Type B pancreatic cell (in vitro differentiated cells): ENCODE results near the gene CNN3. TPM values are rescaled to one million over a fixed set of nuclear protein-coding genes. Genes with fewer than 3 reads are reported as not detected.

ENCODE experiments used
- DNase-seq: peaks from one replicate; pipeline ENCODE4 v3.0.0; 2021; ENCODE audit warnings: mixed read lengths; ENCODE audit not compliant: unreplicated experiment; ENCODE audit errors: extremely low spot score
- H3K27ac Mint-ChIP-seq: 2 replicates; pipeline ENCODE4 v1.8.0; 2021; ENCODE audit warnings: mild to moderate bottlenecking, mixed read lengths
- H3K27me3 Mint-ChIP-seq: 2 replicates; pipeline ENCODE4 v1.8.0; 2021; ENCODE audit warnings: mixed read lengths
- H3K36me3 Mint-ChIP-seq: 2 replicates; pipeline ENCODE4 v1.8.0; 2021; ENCODE audit warnings: mixed read lengths
- H3K4me1 Mint-ChIP-seq: one replicate; pipeline ENCODE4 v1.8.0; 2021; ENCODE audit warnings: mixed read lengths; ENCODE audit not compliant: unreplicated experiment
- H3K4me3 Mint-ChIP-seq: 2 replicates; pipeline ENCODE4 v1.8.0; 2021; ENCODE audit warnings: mild to moderate bottlenecking, mixed read lengths
- H3K9me3 Mint-ChIP-seq: 2 replicates; pipeline ENCODE4 v1.8.0; 2021; ENCODE audit warnings: mixed read lengths
- total RNA-seq: library from RNA; stranded (reverse); gene quantifications from 2 replicates; pipeline ENCODE4 v1.2.1, GENCODE V29; 2021; ENCODE audit warnings: low replicate concordance
- TF ChIP-seq, protein P1 (sequence below): fragments of 200-600 bp; sonication (generic); conservative IDR thresholded peaks from 2 replicates; pipeline ENCODE4 v1.5.0; 2021; ENCODE audit warnings: antibody characterized with exemption, mild to moderate bottlenecking

CNN3 gene
- total RNA-seq, 1 donor from 2014 or later: 258 TPM

DNA sequence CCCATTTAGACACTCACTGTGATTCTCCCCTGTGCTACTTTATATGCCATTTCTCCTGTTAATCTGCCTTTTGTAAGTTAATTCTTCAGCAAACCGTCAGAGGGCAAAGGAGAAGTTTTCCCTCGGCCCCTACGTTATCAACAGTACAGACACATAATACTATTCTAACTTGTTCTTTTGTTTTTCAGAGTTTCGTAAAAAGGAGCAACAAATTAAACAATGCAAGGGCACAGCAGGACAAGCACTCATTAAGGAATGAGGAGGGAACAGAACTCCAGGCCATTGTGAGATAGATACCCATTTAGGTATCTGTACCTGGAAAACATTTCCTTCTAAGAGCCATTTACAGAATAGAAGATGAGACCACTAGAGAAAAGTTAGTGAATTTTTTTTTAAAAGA lies 32.3 kb downstream of the CNN3 start:
- DNase-seq: no peak
- peak overlapping the region; percentile 21 for H3K27ac Mint-ChIP-seq
- H3K36me3 Mint-ChIP-seq: peaks cover 52% of the 10 kb centered on the region
- TF ChIP-seq, protein P1, sequence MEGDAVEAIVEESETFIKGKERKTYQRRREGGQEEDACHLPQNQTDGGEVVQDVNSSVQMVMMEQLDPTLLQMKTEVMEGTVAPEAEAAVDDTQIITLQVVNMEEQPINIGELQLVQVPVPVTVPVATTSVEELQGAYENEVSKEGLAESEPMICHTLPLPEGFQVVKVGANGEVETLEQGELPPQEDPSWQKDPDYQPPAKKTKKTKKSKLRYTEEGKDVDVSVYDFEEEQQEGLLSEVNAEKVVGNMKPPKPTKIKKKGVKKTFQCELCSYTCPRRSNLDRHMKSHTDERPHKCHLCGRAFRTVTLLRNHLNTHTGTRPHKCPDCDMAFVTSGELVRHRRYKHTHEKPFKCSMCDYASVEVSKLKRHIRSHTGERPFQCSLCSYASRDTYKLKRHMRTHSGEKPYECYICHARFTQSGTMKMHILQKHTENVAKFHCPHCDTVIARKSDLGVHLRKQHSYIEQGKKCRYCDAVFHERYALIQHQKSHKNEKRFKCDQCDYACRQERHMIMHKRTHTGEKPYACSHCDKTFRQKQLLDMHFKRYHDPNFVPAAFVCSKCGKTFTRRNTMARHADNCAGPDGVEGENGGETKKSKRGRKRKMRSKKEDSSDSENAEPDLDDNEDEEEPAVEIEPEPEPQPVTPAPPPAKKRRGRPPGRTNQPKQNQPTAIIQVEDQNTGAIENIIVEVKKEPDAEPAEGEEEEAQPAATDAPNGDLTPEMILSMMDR: no peak
- peaks cover 6% of the 10 kb centered on the region for H3K4me1 Mint-ChIP-seq
- H3K27me3 Mint-ChIP-seq: no peaks in the 10 kb centered on the region
- H3K4me3 Mint-ChIP-seq: no peak overlapping the region
- H3K9me3 Mint-ChIP-seq: no peaks in the 10 kb centered on the region

DNA sequence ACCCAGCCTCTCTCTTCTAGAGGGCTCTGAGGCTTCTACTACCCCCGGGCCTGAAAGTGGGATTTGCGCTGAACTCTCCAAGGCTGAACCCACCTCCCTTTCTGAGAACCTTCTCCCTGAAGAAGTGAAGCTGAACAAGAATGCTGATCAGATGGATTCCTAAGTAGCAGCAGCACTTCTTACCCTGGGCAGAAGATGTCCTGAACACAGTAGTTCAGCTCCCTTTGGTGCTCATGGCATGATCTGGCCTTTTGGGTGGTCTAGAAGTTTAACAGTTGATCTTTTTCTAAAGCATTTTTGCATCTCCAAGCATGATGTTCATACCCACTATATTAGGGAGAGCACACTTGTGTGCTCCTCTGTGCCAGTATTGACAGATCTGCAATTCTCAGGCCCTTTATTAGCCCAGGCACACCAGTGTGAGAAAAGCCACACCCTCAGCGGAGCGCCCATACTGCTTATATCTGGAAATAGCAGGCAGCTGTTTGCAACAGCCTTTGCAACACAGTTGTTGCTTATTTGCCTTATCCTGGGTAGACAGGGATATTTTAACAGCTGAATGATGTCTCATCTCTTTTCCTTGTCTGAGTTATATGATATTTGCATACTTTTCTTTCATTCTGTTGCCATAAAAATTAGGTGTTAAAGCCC lies 34.2 kb downstream of the CNN3 start:
- H3K27me3 Mint-ChIP-seq: no peaks in the 10 kb centered on the region
- H3K4me3 Mint-ChIP-seq: no peak overlapping the region
- no peaks in the 10 kb centered on the region for H3K9me3 Mint-ChIP-seq
- H3K36me3 Mint-ChIP-seq: peaks cover 41% of the 10 kb centered on the region
- TF ChIP-seq, protein P1: no peak
- no peak for DNase-seq
- H3K27ac Mint-ChIP-seq: no peak overlapping the region
- peaks cover 12% of the 10 kb centered on the region for H3K4me1 Mint-ChIP-seq

DNA sequence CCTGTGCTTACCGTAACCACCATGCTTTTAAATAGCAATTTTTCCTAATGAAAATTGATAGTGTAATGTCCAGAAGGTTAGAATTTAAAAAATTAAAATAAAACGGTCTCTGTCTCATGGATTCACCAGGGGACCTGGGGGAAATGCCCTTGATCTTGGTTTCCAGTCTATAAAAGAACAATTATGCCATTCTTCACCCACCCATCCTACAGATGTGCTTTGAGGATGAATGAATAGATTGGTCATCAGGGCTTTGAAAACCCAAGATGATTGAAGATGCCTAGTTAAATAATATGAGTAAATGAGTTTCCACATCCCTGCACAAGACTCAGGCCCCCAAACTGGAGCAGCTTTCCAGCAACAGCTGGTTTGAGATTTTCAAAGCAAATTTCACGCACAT lies 38.7 kb downstream of the CNN3 start:
- no peak for DNase-seq
- TF ChIP-seq, protein P1: no peak
- H3K36me3 Mint-ChIP-seq: peaks cover 13% of the 10 kb centered on the region
- H3K4me3 Mint-ChIP-seq: no peak overlapping the region
- peaks cover 46% of the 10 kb centered on the region for H3K4me1 Mint-ChIP-seq
- no peaks in the 10 kb centered on the region for H3K9me3 Mint-ChIP-seq
- no peaks in the 10 kb centered on the region for H3K27me3 Mint-ChIP-seq
- H3K27ac Mint-ChIP-seq: no peak overlapping the region

DNA sequence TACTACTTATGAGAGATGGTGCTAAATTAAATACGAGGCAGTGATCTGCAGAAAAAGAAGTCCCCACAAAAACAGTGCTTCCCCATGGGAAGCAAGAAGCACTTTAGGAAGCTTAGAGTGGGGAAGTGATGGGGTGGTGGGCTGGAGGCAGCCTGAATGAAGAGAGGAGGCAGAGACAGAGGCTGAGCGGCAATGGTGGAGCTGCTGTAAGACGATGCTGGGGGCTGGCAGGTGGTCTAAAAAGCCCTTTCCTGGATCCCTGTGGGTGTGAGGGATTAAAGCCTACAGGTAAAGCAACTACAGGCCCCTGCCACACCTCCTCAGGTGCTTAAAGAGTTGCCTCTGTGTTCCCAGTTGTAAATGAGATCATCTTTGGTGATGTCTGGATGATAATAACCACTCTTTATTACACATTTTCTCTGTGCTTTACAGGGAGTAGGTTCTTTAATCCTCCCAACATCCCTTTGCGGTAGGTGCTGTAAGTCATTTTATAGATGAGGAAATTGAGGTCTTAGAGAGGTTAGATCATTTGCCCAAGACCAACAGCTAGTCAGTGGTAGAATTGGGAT lies 39.2 kb downstream of the CNN3 start:
- no peak overlapping the region for H3K27ac Mint-ChIP-seq
- no peaks in the 10 kb centered on the region for H3K27me3 Mint-ChIP-seq
- no peak overlapping the region for H3K4me3 Mint-ChIP-seq
- no peaks in the 10 kb centered on the region for H3K9me3 Mint-ChIP-seq
- DNase-seq: no peak
- H3K4me1 Mint-ChIP-seq: peaks cover 49% of the 10 kb centered on the region
- H3K36me3 Mint-ChIP-seq: peaks cover 13% of the 10 kb centered on the region
- TF ChIP-seq, protein P1: no peak

DNA sequence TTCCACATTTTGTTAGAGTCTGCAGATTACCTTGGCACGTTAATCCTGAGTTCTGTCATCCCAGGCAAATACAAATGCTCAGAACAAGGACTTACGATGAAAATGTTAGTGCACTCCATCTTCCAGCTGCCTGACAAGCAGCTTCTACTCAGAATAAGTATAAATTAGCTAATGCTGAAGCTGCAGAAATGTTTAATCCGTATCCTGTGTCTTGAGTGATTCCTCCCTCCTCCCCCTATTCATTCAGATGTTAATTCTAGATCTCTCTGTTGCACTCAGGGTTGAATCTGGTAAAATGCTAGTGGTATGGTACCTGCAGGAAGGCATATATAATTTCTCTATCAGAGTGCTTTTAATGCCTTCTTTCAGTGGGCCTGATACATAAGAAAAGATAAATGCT lies 39.8 kb downstream of the CNN3 start:
- H3K4me3 Mint-ChIP-seq: no peak overlapping the region
- no peaks in the 10 kb centered on the region for H3K9me3 Mint-ChIP-seq
- H3K36me3 Mint-ChIP-seq: peaks cover 13% of the 10 kb centered on the region
- DNase-seq: no peak
- no peaks in the 10 kb centered on the region for H3K27me3 Mint-ChIP-seq
- peak overlapping the region; percentile 3 for H3K27ac Mint-ChIP-seq
- TF ChIP-seq, protein P1: no peak
- H3K4me1 Mint-ChIP-seq: peaks cover 50% of the 10 kb centered on the region
